HL-60 (cell line): ENCODE data around the gene CACNA2D3.

Experiments used
- CTCF ChIP-seq: IDR thresholded peaks from one replicate; pipeline ENCODE4 v1.5.1; 2011; ENCODE audit warnings: low read length, control low read depth, inconsistent platforms; ENCODE audit not compliant: insufficient read depth
- POLR2AphosphoS5 ChIP-seq: IDR thresholded peaks from 2 replicates; pipeline ENCODE4 v1.6.1; 2012; ENCODE audit warnings: low read depth

- no peak for TF ChIP-seq CTCF
- no peak for TF ChIP-seq POLR2AphosphoS5
These were observed 217.3 kb downstream of the CACNA2D3 start for GRCh38 chr3:54339608-54340007.
